WTC11 (cell line): ENCODE measurements around the gene ANGPTL2. TPM values are rescaled to one million over a fixed set of nuclear protein-coding genes. Genes with fewer than 3 reads are reported as not detected.
A peak's percentile ranks its signal among the peaks of the same experiment; 100 is the strongest.

ENCODE experiments used
- ATAC-seq: fragments of 200-7000 bp; cut with Tn5 transposase; 2 replicates; pipeline ENCODE4 v1.10.0; 2021; ENCODE audit warnings: mild to moderate bottlenecking, moderate library complexity
- CTCF ChIA-PET: fragments of 300-600 bp; sonication (Branson Sonifier 250); formaldehyde crosslinking; loops from one replicate; lab custom pipeline; 2021; ENCODE audit warnings: antibody characterized with exemption; lab: Charles Lee
- POLR2A ChIA-PET: fragments of 350-600 bp; sonication (Branson Sonifier 250); formaldehyde crosslinking; loops from one replicate; lab custom pipeline; 2021; ENCODE audit warnings: antibody characterized with exemption; lab: Charles Lee
- DNase-seq: peaks from one replicate; pipeline ENCODE4 v3.0.0; 2021; ENCODE audit warnings: low spot score
- H3K27ac Mint-ChIP-seq: 2 replicates; pipeline ENCODE4 v1.8.0; 2021; ENCODE audit warnings: mixed read lengths
- H3K27me3 Mint-ChIP-seq: 2 replicates; pipeline ENCODE4 v1.8.0; 2021; ENCODE audit warnings: low read depth, mild to moderate bottlenecking, moderate library complexity, mixed read lengths
- H3K36me3 Mint-ChIP-seq: 2 replicates; pipeline ENCODE4 v1.8.0; 2021; ENCODE audit warnings: mixed read lengths
- H3K4me1 Mint-ChIP-seq: 2 replicates; pipeline ENCODE4 v1.8.0; 2022; ENCODE audit warnings: mixed read lengths
- H3K4me3 Mint-ChIP-seq: 2 replicates; pipeline ENCODE4 v1.8.0; 2021; ENCODE audit warnings: mild to moderate bottlenecking, moderate library complexity, mixed read lengths
- H3K9me3 Mint-ChIP-seq: 2 replicates; pipeline ENCODE4 v1.8.0; 2021; ENCODE audit warnings: mixed read lengths
- ATF2 ChIP-seq: sonication (generic); formaldehyde crosslinking; IDR thresholded peaks from 2 replicates; pipeline ENCODE4 v1.8.1; 2022; ENCODE audit warnings: low read depth, missing genetic modification reagents, borderline replicate concordance
- E2F4 ChIP-seq: sonication (generic); formaldehyde crosslinking; IDR thresholded peaks from 2 replicates; pipeline ENCODE4 v1.8.1; 2022; ENCODE audit warnings: low read depth, mild to moderate bottlenecking, moderate library complexity, missing genetic modification reagents, borderline replicate concordance
- ESRRA ChIP-seq: sonication (generic); formaldehyde crosslinking; IDR thresholded peaks from 2 replicates; pipeline ENCODE4 v1.8.1; 2022; ENCODE audit warnings: mild to moderate bottlenecking, missing genetic modification reagents, borderline replicate concordance
- FOXJ3 ChIP-seq: sonication (generic); formaldehyde crosslinking; IDR thresholded peaks from 2 replicates; pipeline ENCODE4 v1.9.0; 2021; ENCODE audit warnings: missing genetic modification reagents, mild to moderate bottlenecking, borderline replicate concordance
- HMGA2 ChIP-seq: fragments of 250-450 bp; sonication (Bioruptor Pico); IDR thresholded peaks from 2 replicates; pipeline ENCODE4 v1.4.0; 2021; ENCODE audit warnings: mild to moderate bottlenecking, moderate library complexity
- IRF1 ChIP-seq: sonication (generic); formaldehyde crosslinking; IDR thresholded peaks from 2 replicates; pipeline ENCODE4 v1.8.0; 2023; ENCODE audit warnings: missing genetic modification reagents
- MLX ChIP-seq: sonication (generic); formaldehyde crosslinking; IDR thresholded peaks from 2 replicates; pipeline ENCODE4 v1.8.1; 2023; ENCODE audit warnings: mild to moderate bottlenecking, missing genetic modification reagents, moderate library complexity
- MYBL2 ChIP-seq: sonication (generic); formaldehyde crosslinking; IDR thresholded peaks from 2 replicates; pipeline ENCODE4 v1.8.1; 2023; ENCODE audit warnings: mild to moderate bottlenecking, moderate library complexity, missing genetic modification reagents
- NR3C1 ChIP-seq: sonication (generic); formaldehyde crosslinking; conservative IDR thresholded peaks from 2 replicates; pipeline ENCODE4 v1.8.1; 2023; ENCODE audit warnings: low read depth, mild to moderate bottlenecking, missing genetic modification reagents
- PRRX2 ChIP-seq: fragments of 250-450 bp; sonication (Bioruptor Pico); IDR thresholded peaks from 2 replicates; pipeline ENCODE4 v1.8.0; 2021; ENCODE audit warnings: mild to moderate bottlenecking
- RORB ChIP-seq: fragments of 250-450 bp; sonication (Bioruptor Pico); IDR thresholded peaks from 2 replicates; pipeline ENCODE4 v1.9.0; 2021; ENCODE audit warnings: mild to moderate bottlenecking
- SOX15 ChIP-seq: fragments of 250-450 bp; sonication (Bioruptor Pico); IDR thresholded peaks from 2 replicates; pipeline ENCODE4 v1.9.0; 2021; ENCODE audit warnings: mild to moderate bottlenecking
- SP1 ChIP-seq: sonication (generic); formaldehyde crosslinking; conservative IDR thresholded peaks from 2 replicates; pipeline ENCODE4 v1.8.1; 2022; ENCODE audit warnings: missing genetic modification reagents
- STAT6 ChIP-seq: sonication (generic); formaldehyde crosslinking; conservative IDR thresholded peaks from 2 replicates; pipeline ENCODE4 v1.8.1; 2023; ENCODE audit warnings: mild to moderate bottlenecking, low read depth, missing genetic modification reagents, moderate library complexity
- TCF7 ChIP-seq: sonication (generic); formaldehyde crosslinking; IDR thresholded peaks from 2 replicates; pipeline ENCODE4 v1.8.0; 2022; ENCODE audit warnings: mild to moderate bottlenecking, low read depth, missing genetic modification reagents, moderate library complexity
- USF1 ChIP-seq: sonication (generic); formaldehyde crosslinking; IDR thresholded peaks from 2 replicates; pipeline ENCODE4 v1.8.0; 2022; ENCODE audit warnings: mild to moderate bottlenecking, missing genetic modification reagents
- ZBTB21 ChIP-seq: sonication (generic); formaldehyde crosslinking; IDR thresholded peaks from 2 replicates; pipeline ENCODE4 v1.8.1; 2023; ENCODE audit warnings: mild to moderate bottlenecking, missing genetic modification reagents, borderline replicate concordance
- ZNF532 ChIP-seq: fragments of 250-450 bp; sonication (Bioruptor Pico); IDR thresholded peaks from 2 replicates; pipeline ENCODE4 v1.9.0; 2021; ENCODE audit warnings: mild to moderate bottlenecking, borderline replicate concordance
- ZNF671 ChIP-seq: fragments of 250-450 bp; sonication (Bioruptor Pico); IDR thresholded peaks from 2 replicates; pipeline ENCODE4 v1.8.0; 2021; ENCODE audit warnings: mild to moderate bottlenecking
- total RNA-seq: library from RNA; stranded (reverse); gene quantifications from 3 replicates; pipeline ENCODE4 v1.2.3, GENCODE V29; 2021

Gene ANGPTL2
- total RNA-seq, 1 experiment from 2014 or later: 4.5 TPM

GRCh38 chr9:127078336-127078735 is 44.1 kb downstream of the ANGPTL2 start:
- peaks cover 47% of the 10 kb centered on the region for H3K4me1 Mint-ChIP-seq

GRCh38 chr9:127077644-127077946 is 44.8 kb downstream of the ANGPTL2 start:
- POLR2A ChIA-PET: interaction anchor here (0.8 kb wide), 1 partner anchor 34 kb away, joined by 3 read pairs; no protein-coding TSS in a partner anchor
- DNase-seq: no peak
- CTCF ChIA-PET: interaction anchor here (0.6 to 1.2 kb wide), 2 partner anchors 11 to 45 kb away, joined by 3 to 4 read pairs; partner anchors contain the start of gene ANGPTL2
- Mint-ChIP-seq H3K9me3 (peaks cover 5% of the 10 kb centered on the region), H3K4me1 (peaks cover 47% of the 10 kb centered on the region), H3K4me3 (no peak overlapping the region), H3K27me3 (peaks cover 3% of the 10 kb centered on the region; the same call in 1 of the 2 replicates), H3K36me3 (peaks cover 4% of the 10 kb centered on the region; the same call in 1 of the 2 replicates), H3K27ac (no peak overlapping the region)
- ATAC-seq: peak; percentile 19; the same call in 1 of the 2 replicates
- TF ChIP-seq USF1 (CRISPR knock-in tag) (no peak), ZNF532 (CRISPR knock-in tag) (no peak), ZNF671 (CRISPR knock-in tag) (no peak)

More at GRCh38 chr9:127078336-127078735, 44.1 kb downstream of the ANGPTL2 start:
- TF ChIP-seq ZBTB21 (no peak), STAT6 (CRISPR knock-in tag) (no peak), HMGA2 (CRISPR knock-in tag) (no peak), SP1 (no peak), ATF2 (no peak), ESRRA (no peak), IRF1 (CRISPR knock-in tag) (no peak), TCF7 (CRISPR knock-in tag) (no peak), PRRX2 (CRISPR knock-in tag) (no peak), MYBL2 (no peak), NR3C1 (no peak), FOXJ3 (CRISPR knock-in tag) (no peak), MLX (no peak), SOX15 (no peak), E2F4 (CRISPR knock-in tag) (no peak), RORB (CRISPR knock-in tag) (no peak)
- TF ChIP-seq, all 79 proteins: peak for 0
- Mint-ChIP-seq H3K4me3 (no peak overlapping the region), H3K36me3 (peaks cover 4% of the 10 kb centered on the region; the same call in 1 of the 2 replicates), H3K27me3 (peaks cover 3% of the 10 kb centered on the region; the same call in 1 of the 2 replicates), H3K9me3 (peaks cover 5% of the 10 kb centered on the region), H3K27ac (no peak overlapping the region)
- ChIA-PET CTCF (interaction anchor here (0.6 to 1.2 kb wide), 2 partner anchors 11 to 44 kb away, joined by 3 to 4 read pairs; partner anchors contain the start of gene ANGPTL2), POLR2A (no interaction called here)
- ATAC-seq (no peak), DNase-seq (no peak)
